Astrocyte (in vitro differentiated cells and primary cell): Measurements from ENCODE around the gene PTPRM.

ENCODE experiments used
- EZH2 ChIP-seq: IDR thresholded peaks from 2 replicates; pipeline ENCODE4 v1.6.1; 2012; ENCODE audit warnings: mild to moderate bottlenecking, low read length, inconsistent platforms; ENCODE audit not compliant: insufficient read depth
- TF ChIP-seq, protein P1 (sequence below): IDR thresholded peaks from 2 replicates; pipeline ENCODE4 v1.5.1; 2011; ENCODE audit warnings: low read depth, mild to moderate bottlenecking, inconsistent platforms, low read length, moderate library complexity; ENCODE audit not compliant: insufficient read depth

DNA sequence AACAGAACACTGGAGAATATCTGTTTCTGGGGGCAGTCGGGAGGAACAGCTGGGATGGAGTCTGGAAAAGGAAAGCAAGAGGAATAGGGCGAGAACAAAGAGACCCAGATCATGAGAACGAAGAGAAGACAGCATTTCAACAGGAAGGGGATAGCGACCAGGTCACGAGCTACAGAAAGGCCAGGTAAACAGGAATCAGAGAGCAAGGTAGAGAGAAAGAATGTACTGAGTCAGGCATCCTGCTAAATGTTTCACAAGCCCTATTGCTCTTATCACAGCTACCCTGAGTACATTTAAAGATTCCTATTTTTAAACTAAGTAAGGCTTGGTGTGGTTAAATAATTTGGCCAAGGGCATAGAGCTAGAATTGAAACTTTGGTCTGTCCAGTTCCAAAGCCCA is 787.2 kb downstream of the PTPRM start:
- TF ChIP-seq, protein P1, sequence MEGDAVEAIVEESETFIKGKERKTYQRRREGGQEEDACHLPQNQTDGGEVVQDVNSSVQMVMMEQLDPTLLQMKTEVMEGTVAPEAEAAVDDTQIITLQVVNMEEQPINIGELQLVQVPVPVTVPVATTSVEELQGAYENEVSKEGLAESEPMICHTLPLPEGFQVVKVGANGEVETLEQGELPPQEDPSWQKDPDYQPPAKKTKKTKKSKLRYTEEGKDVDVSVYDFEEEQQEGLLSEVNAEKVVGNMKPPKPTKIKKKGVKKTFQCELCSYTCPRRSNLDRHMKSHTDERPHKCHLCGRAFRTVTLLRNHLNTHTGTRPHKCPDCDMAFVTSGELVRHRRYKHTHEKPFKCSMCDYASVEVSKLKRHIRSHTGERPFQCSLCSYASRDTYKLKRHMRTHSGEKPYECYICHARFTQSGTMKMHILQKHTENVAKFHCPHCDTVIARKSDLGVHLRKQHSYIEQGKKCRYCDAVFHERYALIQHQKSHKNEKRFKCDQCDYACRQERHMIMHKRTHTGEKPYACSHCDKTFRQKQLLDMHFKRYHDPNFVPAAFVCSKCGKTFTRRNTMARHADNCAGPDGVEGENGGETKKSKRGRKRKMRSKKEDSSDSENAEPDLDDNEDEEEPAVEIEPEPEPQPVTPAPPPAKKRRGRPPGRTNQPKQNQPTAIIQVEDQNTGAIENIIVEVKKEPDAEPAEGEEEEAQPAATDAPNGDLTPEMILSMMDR: no peak
- no peak for TF ChIP-seq EZH2
